HG03521 (cell line): Measurements from ENCODE around the gene LENEP.
A peak's percentile ranks its signal among the peaks of the same experiment; 100 is the strongest.

Source experiments
- ATAC-seq: cut with Tn5 transposase; IDR thresholded peaks from one replicate; pipeline ENCODE4 v1.9.1; 2021; ENCODE audit warnings: mild to moderate bottlenecking, moderate library complexity; ENCODE audit not compliant: unreplicated experiment

Gene LENEP

GRCh38 chr1:154960446-154961136 is 32.8 kb upstream of the LENEP start:
- ATAC-seq, result no peak

- peak; percentile 64 for ATAC-seq
These were observed 31.9 kb upstream of the LENEP start, which contains the start of gene PYGO2 for GRCh38 chr1:154961207-154962155. TSS of gene PYGO2 (minus strand) at chr1:154961782. CDS start at chr1:154961576, 206 bp downstream.

GRCh38 chr1:154962156-154962749 is 31.1 kb upstream of the LENEP start:
- no peak for ATAC-seq

GRCh38 chr1:154962795-154963330 is 30.5 kb upstream of the LENEP start:
- no peak for ATAC-seq

- no peak for ATAC-seq
These were observed 29.7 kb upstream of the LENEP start for GRCh38 chr1:154963643-154964042.

- no peak for ATAC-seq
These were observed 29.0 kb upstream of the LENEP start for GRCh38 chr1:154964359-154964758.

GRCh38 chr1:154966111-154966510 is 27.3 kb upstream of the LENEP start:
- ATAC-seq, result no peak

GRCh38 chr1:154967331-154967950 is 25.9 kb upstream of the LENEP start:
- ATAC-seq, result no peak

GRCh38 chr1:154968731-154969130 is 24.7 kb upstream of the LENEP start:
- no peak for ATAC-seq

- no peak for ATAC-seq
These were observed 24.1 kb upstream of the LENEP start for GRCh38 chr1:154969246-154969645.

- no peak for ATAC-seq
These were observed 23.4 kb upstream of the LENEP start for GRCh38 chr1:154969860-154970452.

GRCh38 chr1:154970631-154971340 is 22.6 kb upstream of the LENEP start, which contains the start of gene SHC1:
TSS of gene SHC1 (minus strand) at chr1:154970747. CDS start at chr1:154970526, 221 bp downstream.
- no peak for ATAC-seq

GRCh38 chr1:154971341-154971998 is 21.9 kb upstream of the LENEP start:
- no peak for ATAC-seq

GRCh38 chr1:154972213-154972516 is 21.2 kb upstream of the LENEP start:
- no peak for ATAC-seq

GRCh38 chr1:154972517-154973343 is 20.7 kb upstream of the LENEP start:
- no peak for ATAC-seq

- ATAC-seq, result peak; percentile 23
These were observed 19.9 kb upstream of the LENEP start for GRCh38 chr1:154973344-154974101.

GRCh38 chr1:154974102-154974807 is 19.1 kb upstream of the LENEP start, which contains the start of gene CKS1B:
TSS of gene CKS1B (plus strand) at chr1:154974681. CDS start at chr1:154974746, 65 bp downstream.
- ATAC-seq, result peak; percentile 79
